SKM-1 treated with dmso at 0.1 percent for 144 hours (cell line): ENCODE results near the gene NIPAL3.
"Not testable (repeated sequence)": the region's sequence is repeated elsewhere in the genome, so short reads cannot be mapped to it uniquely, and the experiment has no call there.

ENCODE experiments used
- DNase-seq: peaks from one replicate; lab custom pipeline; 2025; ENCODE audit not compliant: unreplicated experiment; lab: John Stamatoyannopoulos, UW

NIPAL3 gene

DNA sequence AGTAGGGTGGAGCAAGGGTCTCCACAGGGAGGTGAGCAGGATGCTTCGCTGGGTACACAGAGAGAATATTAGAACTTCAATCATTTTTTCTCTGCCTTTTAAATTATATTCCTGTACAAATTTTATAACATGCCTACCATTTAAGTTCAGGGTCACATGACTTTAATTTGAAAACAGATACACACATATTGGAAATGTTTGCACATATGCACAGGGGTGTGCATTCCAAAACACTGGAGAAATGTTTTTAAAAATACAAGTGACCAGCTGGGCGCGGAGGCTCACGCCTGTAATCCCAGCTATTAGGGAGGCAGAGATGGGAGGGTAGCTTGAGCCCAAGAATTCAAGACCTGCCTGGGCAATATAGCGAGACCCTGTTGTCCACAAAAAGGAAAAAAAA, 39.7 kb downstream of the NIPAL3 start:
- DNase-seq: no peak

DNA sequence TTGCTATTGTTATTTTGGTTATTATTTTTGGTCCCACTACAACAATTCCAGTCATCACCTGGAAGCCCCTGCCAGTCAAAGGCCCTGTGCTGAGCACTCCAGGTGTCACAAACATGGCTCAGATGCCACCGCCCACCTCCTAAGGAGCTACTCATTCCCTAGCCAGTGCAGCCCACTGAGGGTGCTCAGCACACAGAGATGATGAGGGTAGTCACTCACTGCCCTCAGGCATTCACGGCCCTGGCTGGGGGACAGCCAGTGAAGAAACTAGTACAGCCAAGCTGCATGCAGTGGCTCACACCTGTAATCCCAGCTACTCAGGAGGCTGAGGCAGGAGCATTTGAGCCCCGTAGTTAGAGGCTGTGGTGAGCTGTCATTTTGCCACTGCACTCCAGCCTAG, 42.3 kb downstream of the NIPAL3 start:
- no peak for DNase-seq

DNA sequence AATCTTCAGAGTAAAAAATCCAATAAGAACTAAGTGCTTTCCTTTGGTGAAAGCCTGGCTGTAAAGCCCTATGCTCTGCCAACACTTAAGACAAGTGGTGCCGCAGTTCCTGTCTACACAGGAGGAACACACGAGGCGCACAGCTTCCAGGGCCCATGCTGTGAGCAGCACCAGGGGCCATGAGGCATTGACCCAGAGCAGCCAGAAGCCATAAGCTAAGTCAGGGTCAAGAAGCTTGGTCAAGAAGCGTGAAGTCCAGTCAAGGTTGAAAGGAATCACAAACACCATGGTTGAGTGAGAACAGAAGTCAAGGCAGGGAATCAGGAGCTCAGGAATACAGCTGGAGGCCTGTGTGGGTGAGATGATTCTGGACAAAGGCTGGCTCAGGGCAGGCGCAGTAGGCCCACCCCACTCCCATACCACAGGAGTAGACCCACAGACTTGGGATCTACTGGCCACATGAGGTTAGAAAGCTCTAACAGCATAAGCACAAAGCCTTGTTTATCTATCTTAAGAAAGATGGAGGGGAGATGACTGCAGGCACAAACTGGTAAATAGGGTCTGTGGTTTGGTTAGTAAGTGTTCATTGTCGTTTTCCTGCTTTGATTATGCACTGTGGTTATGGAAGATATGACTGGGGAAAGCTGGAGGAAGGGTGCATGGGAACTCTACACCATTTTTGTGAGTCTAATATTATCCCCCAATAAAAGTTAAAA, 44.1 kb downstream of the NIPAL3 start:
- no peak for DNase-seq

DNA sequence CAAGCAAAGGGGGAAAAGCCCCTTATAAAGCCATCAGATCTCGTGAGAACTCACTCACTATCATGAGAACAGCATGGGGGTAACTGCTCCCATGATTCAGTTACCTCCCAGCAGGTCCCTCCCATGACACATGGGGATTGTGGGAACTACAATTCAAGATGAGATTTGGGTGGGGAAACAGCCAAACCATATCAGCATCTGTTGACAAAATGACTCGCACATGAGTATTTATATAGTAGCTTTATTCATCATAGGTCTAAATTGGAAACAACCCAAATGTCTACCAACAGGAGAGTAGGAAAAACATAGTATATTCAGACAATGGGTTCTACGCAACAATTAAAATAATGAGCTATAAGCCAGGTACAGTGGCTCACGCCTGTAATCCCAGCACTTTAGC, 46.5 kb downstream of the NIPAL3 start:
- not testable (repeated sequence) for DNase-seq

DNA sequence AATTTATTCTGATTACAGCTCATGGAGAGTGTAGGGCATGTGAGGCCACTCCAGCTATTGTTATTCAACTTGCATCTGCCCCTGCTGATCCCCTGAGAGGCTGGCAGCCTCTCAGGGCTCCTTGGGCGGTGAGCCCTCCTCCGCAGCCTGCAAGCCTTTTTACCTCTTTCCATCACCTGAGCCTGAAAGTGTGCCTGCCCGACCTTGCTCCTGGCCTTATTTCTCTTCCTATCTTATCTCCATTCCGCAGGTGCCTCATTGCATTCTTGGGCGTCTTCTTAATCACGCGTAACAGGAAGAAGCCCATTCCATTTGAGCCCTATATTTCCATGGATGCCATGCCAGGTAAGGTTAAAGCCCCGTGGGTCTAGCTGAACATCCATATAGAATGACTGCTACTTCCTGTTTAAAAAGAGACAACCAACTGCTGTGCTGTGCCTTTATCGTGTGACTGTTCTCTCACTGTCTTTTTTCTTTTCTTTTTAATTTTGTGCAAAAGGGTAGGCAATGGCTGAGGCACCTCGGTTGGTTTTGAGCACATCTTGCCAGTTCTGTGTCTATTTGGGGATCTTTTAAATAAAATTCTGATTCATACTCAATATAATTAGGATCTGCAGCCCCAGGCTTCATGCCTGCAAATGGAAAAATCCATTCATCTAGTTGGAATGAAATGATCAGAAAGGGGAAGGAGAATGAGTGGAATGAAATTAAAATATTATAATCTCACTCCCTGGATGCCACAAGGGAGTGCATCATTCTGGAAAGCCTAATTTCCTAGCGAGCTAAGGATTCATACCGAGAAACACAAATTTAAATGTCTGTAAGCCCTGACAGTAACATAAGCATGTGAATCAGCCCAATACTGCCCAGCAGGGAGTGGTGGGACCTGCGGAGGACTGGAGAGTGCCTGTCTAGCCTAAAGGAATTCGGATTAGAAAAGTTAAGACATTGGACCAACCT, 48.5 kb downstream of the NIPAL3 start:
- no peak for DNase-seq

DNA sequence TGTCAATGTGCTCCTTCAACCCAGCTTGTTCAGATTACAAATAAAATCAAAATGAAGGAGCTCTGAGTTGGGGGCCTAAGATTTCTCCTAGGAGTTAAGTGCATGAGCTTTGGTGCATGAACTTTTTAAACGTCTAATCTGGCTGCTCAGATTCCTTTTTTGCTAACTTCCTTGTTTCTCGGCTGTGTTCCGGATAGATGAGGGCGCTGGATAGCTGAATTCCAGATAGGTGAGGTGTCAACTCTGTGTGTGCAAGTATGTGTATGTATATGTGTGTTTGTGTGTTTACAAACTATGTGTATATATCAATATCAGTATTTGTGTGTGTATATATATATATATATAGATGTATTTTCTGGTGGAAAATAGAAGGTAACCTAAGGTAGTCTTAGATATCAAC, 49.5 kb downstream of the NIPAL3 start:
- no peak for DNase-seq

DNA sequence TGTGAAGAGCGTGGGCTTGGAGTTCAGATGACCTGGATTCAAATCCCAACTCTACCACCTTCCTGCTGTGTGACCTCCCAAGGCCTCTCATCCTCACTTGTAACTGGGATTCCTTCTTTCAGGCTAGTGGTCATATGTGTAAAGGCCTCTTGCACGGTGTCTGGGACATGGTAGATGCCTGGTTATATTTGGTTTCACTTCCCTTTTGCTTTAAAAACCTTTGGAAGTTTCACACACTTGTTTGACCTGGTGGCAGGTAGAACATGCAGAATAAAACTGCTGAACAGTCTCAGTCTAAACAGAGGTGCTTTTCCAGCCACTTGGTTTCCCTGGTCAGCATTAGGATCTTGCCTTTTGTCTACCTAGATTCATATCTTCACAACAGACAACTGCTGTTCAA, 50.0 kb downstream of the NIPAL3 start:
- no peak for DNase-seq

DNA sequence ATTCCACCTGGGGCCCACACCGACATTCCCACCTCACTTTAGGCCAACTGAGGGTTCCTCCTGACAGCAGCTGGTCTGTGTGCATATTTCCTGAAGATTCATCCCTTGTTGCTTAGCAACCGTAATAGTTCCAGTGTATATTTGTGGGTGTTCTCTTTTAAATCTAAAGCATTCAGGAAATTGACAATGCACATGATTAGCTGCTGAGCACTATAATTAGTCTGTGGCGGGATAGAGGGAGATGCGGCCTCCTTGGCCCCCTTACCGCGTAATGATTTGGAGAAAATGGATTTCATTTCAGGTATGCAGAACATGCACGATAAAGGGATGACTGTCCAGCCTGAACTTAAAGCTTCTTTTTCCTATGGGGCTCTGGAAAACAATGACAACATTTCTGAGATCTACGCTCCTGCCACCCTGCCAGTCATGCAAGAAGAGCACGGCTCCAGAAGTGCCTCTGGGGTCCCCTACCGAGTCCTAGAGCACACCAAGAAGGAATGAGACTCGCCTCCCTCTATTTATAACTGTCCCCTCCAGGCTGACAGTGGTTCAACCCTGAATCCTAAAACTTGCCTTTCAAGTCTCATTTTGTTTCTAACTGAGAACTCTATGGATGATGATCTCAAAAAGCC, 53.2 kb downstream of the NIPAL3 start:
- no peak for DNase-seq

DNA sequence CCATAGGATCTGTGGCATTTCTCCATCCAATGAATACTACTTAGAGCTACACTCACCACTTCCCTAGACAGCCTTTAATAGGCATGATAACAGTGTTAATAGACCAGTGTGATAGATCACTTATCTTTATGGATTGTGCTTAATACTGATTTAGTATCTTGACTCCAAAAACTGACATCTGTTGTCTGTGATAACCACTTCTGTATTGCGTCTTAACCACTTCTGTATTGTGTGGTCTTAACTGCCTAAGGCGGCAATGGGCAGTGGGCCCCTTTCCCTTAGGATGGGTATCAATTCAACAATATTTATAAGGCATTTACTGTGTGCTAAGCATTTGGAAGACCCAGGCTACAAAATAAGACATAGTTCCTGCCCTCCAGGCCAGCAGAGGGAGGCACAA, 55.0 kb downstream of the NIPAL3 start:
- DNase-seq: no peak

DNA sequence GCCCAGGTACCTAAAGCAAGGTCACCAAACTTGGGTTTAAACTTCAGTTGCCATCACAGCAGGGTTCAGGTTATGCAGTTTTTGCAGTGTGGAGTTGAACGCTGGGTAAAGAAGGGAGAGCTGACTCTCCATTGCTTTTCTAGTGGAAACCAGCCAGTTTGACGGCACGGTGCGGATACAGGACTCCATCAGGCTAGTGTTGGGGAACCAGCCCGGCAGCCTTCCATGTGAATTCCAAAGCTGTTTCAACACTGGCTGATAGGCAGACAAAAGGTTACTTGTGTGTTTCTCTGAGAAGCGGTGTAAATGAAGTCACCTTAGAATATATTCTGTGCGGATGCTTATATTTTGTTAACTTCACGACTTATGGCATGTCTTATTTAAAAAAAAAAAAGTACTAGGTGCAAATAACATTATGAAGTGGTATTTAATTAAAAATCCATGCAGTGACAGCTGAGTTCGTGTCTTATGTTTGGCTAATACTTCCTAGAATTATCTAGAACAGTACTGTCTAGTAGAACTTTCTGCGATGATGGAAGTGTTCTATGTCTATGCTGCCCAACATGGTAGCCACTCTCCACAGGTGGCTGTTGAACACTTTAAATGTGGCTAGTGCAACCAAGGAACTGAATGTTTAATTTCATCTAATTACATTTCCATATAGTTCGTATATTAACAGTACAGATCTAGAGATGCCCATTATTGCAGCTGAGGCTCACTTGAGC, 57.1 kb downstream of the NIPAL3 start:
- DNase-seq: no peak

DNA sequence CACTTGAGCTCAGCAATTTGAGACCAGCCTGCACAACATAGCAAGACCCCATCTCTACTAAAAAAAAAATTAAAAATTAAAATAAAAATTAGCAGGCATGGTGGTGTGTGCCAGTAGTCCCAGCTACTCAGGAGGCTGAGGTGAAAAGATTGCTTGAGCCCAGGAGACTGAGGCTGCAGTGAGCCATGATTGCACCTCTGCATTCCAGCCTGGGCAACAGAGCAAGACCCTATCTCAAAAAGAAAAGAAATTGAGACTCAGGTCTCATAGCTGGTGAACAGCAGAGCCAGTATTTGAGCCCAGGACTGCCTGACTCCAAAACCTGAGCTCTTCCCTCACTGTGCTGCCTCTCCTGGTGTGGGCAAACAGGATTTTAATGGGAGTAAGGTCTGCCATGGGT, 58.6 kb downstream of the NIPAL3 start:
- no peak for DNase-seq

DNA sequence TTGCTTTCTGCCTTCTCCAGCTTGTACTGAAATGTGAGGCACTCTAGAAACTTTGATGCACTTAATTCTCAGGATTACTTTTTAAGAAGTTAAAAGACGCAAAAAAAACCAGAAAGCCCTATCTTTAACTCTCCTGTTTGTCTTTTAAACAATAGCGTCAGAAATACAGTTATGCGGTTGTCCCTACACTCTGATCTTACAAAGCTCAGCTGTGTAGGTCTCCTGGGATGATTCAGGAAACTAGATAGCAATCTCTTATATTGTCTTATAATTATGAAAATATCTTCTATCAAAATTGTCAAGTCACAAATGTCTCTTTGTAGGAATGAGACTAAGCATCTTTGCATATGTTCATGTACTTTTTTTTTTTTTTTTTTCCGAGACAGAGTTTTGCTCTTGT, 60.1 kb downstream of the NIPAL3 start:
- DNase-seq: no peak

DNA sequence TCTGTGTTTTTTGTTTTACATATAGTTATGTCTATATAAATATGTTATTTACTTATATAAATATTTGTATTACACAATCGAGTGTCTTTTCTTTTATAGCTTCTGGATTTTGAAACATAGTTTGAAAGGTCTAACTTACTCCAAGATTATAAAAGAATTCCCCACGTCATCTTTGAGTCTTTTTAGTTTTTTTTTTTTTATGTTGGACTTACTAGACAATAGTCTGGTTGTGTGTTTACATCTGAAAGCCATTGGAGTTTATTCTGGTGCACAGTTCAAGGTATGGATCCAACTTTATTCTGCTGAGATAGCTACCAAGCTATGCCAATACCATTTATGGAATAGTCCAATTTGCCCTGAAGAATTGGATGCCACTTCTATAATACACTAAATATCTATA, 61.0 kb downstream of the NIPAL3 start:
- no peak for DNase-seq

DNA sequence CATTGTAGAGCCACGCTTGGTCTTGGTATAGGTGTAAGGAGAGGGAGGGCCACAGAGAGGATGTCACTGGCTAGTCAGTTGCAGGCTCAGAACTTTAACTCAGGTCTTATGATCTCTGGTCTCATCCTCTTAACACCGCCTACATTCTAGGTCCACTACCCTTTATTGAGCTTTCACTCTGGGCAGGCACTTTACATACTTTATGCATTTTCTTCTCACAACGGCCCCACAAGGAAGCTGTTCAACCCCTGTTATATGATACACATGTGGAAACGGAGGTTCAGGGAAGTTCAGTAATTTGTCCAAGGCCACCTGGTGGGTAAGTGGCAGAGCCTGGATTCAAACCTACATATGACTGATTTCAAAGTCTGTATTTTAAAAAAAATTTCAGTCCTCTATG, 61.7 kb downstream of the NIPAL3 start:
- DNase-seq: no peak

DNA sequence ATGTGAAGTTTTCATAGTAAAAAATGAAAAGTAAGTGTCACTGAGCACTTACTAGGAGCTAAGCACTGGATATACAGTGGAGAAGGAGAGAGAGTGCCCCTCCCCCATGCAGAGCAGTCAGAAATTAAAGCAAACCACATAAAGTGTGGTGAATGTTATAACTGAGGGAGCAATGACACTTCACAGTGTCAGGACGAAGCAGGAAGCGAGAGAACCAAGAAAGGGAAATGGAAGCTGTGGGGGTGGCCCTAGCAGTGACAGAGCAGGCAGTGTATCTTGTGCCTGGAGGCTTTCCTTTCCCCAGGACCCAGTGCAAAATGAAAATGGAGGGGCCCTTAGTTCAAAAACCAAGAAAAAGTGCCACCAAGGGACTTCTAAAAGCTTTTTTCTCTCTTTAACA, 65.5 kb downstream of the NIPAL3 start:
- peak; percentile 33 for DNase-seq

DNA sequence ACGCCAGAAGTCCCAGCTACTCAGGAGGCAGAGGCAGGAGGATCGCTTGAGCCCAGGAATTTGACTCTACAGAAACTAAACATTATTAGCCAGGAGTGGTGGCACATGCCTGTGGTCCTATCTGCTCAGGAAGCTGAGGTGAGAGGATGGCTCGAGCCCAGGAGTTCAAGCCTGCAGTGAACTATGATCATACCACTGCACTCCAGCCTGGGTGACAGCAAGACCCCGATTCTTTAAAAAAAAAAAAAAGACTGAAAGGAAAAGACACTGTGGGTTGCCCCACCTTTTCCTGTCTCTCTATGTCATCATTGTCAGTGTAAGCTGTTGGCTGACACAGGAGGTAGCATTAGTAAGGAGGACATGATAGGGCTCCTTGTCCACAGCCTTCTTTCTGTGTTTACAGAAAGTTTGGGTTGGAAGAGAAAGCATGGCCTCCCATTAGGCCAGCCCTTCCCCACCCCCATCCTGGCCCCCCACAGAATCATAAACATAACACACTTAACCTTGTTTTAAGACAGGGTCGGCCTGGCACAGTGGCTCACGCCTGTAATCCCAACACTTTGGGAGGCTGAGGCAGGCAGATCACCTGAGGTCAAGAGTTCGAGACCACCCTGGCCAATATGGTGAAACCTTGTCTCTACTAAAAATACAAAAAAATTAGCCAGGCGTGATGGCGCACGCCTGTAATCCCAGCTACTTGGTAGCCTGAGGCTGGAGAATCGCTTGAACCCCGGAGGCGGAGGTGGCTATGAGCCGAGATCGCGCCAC, 66.4 kb downstream of the NIPAL3 start:
- DNase-seq: no peak

DNA sequence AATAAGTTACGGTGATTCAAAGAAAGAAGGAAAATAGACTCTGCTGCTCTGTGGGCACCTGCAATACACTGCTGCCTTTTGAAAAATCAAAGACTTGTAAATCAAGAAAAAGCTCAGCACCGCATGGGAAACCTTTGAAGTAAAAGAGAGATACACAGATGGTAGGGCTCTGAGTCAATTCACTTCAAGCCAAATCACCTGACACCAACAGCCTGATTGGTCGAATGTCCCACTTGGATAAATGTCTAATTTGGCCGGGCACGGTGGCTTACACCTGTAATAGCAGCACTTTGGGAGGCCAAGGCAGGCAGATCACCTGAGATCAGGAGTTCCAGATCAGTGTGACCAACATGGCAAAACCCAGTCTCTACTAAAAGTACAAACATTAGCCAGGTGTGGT, 67.8 kb downstream of the NIPAL3 start:
- no peak for DNase-seq

DNA sequence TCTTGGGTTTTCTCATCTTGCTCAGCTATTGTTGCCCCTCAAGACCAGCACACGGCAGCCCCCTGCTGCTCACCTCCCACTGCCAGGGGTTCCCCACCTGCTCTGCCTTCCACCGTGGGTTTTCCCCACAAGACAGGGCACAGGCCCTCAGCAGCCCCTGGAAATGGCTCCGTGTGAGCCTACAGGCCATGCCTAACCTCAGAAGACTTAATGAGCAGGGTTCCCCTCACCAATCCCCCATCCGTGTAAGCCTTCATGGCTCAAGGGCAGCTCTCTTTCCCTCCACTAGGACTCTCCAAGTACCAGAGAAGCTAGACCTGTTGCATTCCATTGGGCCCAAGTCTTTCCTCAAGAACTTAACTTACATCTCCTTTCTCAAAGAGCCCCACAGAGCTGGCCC, 68.6 kb downstream of the NIPAL3 start:
- no peak for DNase-seq

DNA sequence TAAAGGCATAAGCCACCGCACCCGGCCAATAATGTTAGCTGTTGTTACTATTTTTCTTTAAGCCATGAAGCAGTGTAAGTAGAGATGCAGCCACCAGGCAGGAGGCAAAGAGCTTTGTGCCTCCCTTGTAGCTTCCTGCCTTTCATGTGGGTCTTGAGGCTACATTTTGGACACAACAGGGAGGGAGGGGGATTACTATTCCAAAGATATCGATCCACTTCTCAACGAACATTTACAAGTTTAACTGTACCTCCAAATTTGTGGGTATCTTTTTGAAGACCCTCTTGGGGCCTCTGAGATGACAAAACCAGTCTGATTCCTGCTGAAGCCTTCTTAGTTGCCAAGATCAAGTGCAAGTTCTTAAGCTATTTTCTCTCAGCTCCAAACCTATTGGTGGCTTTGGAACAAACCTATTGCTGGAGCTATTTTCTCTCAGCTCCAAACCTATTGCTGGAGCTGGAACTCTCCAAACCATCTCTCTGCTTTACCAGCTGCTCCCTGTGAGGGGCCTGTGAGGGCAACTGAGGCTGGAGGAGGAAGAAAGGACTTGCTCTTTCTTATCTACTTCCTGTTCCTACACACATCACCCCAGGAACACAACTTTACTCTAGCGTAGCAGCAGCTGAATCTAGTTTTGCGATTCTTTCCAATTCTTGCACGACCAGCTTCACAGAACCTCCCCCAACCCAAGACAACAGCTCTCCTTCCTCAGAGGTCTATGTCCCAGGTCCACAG, 70.9 kb downstream of the NIPAL3 start:
- no peak for DNase-seq

DNA sequence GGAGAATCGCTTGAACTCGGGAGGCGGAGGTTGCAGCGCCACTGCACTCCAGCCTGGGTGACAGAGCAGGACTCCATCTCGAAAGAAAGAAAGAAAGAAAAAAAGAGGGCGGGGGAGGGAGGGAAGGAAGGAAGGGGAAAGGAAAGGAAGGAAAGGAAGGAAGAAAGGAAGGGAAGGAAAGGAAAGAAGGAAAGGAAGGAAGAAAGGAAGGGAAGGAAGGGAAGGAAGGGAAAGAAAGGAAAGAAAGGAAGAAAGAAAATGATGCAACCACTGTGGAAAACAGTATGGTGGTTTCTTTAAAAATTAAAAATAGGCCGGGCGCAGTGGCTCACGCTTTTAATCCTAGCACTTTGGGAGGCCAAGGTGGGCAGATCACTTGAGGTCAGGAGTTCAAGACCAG, 71.9 kb downstream of the NIPAL3 start:
- no peak for DNase-seq
